Aorta (tissue), 5 donors: ENCODE data around the gene ZFAND4. TPM values are rescaled to one million over a fixed set of nuclear protein-coding genes. Genes with fewer than 3 reads are reported as not detected.
"Not testable (repeated sequence)": the region's sequence is repeated elsewhere in the genome, so short reads cannot be mapped to it uniquely, and the experiment has no call there.

Source experiments
- ATAC-seq: fragments of 200-7000 bp; cut with Tn5 transposase; one replicate; pipeline ENCODE4 v1.9.1; 2022; ENCODE audit warnings: moderate library complexity; ENCODE audit not compliant: low FRiP score
- DNase-seq, 2 donors: peaks; one replicate each; pipeline ENCODE4 v3.0.0-alpha.2; 2020
- H3K27ac ChIP-seq, 2 donors: one replicate each; pipeline ENCODE4 v1.5.1; 2013; ENCODE audit warnings: low read length in 2 of 2, mild to moderate bottlenecking in 2 of 2, moderate library complexity in 2 of 2, control low read depth in 1 of 2, inconsistent platforms in 1 of 2, low read depth in 1 of 2
- H3K27me3 ChIP-seq, 2 donors: one replicate each; pipeline ENCODE4 v1.6.1; 2013; ENCODE audit warnings: control low read depth in 1 of 2, low read length in 1 of 2, mild to moderate bottlenecking in 1 of 2, moderate library complexity in 1 of 2; ENCODE audit not compliant: insufficient read depth in 2 of 2, control insufficient read depth in 1 of 2
- H3K36me3 ChIP-seq, 2 donors: one replicate each; pipeline ENCODE4 v1.6.1; 2013; ENCODE audit warnings: control low read depth in 1 of 2, low read length in 1 of 2, mild to moderate bottlenecking in 1 of 2; ENCODE audit not compliant: insufficient read depth in 2 of 2, control insufficient read depth in 1 of 2
- H3K4me1 ChIP-seq, 2 donors: one replicate each; pipeline ENCODE4 v1.6.1; 2013; ENCODE audit warnings: low read length in 2 of 2, control low read depth in 1 of 2, mild to moderate bottlenecking in 1 of 2, moderate library complexity in 1 of 2; ENCODE audit not compliant: insufficient read depth in 2 of 2, control insufficient read depth in 1 of 2
- H3K4me3 ChIP-seq, 2 donors: one replicate each; pipeline ENCODE4 v1.5.1; 2013; ENCODE audit warnings: low read length in 2 of 2, control low read depth in 1 of 2, mild to moderate bottlenecking in 1 of 2
- H3K9me3 ChIP-seq: one replicate; pipeline ENCODE4 v1.6.1; 2013; ENCODE audit warnings: mild to moderate bottlenecking, low read length; ENCODE audit not compliant: control insufficient read depth
- WGBS, 2 donors: extraction: QIAGEN DNeasy Blood & Tissue Kit; methylation state at CpG; one replicate each; pipeline ENCODE4 v1.1.7; 2013; 5-methylcytosine and 5-hydroxymethylcytosine counted together
- intact Hi-C, 2 donors: fragments of 100-400 bp; cut with DNase I; formaldehyde crosslinking; loops; one replicate each; pipeline versions ENCODE4 v1.14.2 to v1.15.0; 2022
- polyA plus RNA-seq, 2 donors: library from polyadenylated mRNA; stranded (reverse); fragments of 200-250 nt; gene quantifications; one replicate each; pipeline ENCODE4 v1.2.3, GENCODE V29; 2013
- total RNA-seq, 2 donors: library from RNA; stranded (reverse); fragmentation: NEBNext Ultra II Directional; extraction: Animal tissue kit (Norgen Biotek cat#: 25700); gene quantifications; one replicate each; pipeline ENCODE4 v1.2.1, GENCODE V29; 2021
- donor health status: healthy with polysubstance abuse.
- donor health status: Bipolar disorder and iron deficiency.
- donor health status: DM: no; HTN: no; CAD: no.
- donor health status: DM: no; HTN: no; CAD: no.
- donor health status: DM: yes; HTN: yes; CAD: no.

ZFAND4 gene
- total and polyA plus RNA-seq, 4 donors: 4.2 to 16.8 (median 10.2) TPM

DNA sequence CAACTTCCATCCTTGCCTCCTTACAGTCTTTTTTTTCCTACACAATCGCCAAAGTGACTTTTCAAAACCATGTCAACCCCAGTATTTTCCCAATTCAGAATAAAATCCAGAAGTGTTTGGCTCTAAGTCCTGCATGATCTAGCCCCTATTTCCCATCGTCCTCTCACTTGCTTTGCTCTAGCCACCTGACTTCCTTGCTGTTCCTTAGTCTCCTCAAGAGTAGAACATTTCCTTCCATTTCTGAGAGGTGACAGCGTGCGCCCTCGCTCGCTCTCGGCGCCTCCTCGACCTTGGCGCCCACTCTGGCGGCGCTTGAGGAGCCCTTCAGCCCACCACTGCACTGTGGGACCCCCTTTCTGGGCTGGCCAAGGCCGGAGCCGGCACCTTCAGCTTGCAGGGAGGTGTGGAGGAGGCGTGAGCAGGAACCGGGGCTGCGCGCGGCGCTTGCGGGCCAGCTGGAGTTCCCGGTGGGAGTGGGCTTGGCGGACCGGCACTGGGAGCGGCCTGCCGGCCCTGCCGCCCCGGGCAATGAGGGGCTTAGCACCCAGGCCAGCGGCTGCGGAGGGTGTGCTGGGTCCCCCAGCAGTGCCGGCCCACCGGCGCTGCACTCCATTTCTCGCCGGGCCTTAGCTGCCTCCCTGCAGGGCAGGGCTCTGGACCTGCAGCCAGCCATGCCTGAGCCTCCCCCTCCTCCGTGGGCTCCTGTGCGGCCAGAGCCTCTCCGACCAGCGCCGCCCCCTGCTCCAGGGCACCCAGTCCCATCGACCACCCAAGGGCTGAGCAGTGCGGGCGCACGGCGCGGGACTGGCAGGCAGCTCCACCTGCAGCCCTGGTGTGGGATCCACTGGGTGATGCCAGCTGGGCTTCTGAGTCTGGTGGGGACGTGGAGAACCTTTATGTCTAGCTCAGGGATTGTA, 72.0 kb downstream of the ZFAND4 start:
- H3K27me3 ChIP-seq, intact Hi-C loops, H3K4me3 ChIP-seq, ATAC-seq, H3K9me3 ChIP-seq, DNase-seq, H3K36me3 ChIP-seq, H3K4me1 ChIP-seq, H3K27ac ChIP-seq: not testable (repeated sequence)
- WGBS, 2 donors: 23% methylated on average over 41 to 47 of the region's 47 CpGs

DNA sequence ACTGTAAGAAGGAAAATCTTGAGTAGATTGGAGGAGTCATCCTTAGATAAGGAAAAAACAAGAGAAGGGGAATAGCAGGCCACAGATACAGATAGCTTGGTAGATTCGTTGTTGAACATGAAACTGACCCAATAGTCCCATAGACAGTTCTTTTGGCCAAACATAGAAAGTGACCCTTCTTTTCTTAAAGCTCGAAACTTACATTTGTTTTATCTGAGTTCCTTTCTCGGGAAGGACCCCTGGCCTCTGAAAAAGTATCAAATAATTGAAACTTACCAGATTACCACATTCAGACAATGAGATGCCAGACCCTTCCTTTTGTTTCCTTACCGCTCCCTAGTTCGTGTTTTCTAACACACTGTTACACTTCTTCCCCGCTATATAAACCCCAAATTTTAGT, 72.9 kb downstream of the ZFAND4 start:
- 91 to 93% methylated on average over 6 of the region's 6 CpGs for WGBS, 2 donors
- H3K9me3 ChIP-seq: no peaks in the 10 kb centered on the region
- no peak overlapping the region for H3K4me3 ChIP-seq
- no peaks in the 10 kb centered on the region for H3K4me1 ChIP-seq
- H3K27me3 ChIP-seq: no peaks in the 10 kb centered on the region
- DNase-seq: no peak
- intact Hi-C loops: no loop called here
- no peaks in the 10 kb centered on the region for H3K36me3 ChIP-seq
- H3K27ac ChIP-seq: no peak overlapping the region
- ATAC-seq: no peak

GRCh38 chr10:45599021-45599603, 73.5 kb downstream of the ZFAND4 start:
- intact Hi-C loops: no loop called here
- Histone ChIP-seq H3K27ac (no peak overlapping the region), H3K4me3 (no peak overlapping the region), H3K27me3 (no peaks in the 10 kb centered on the region), H3K36me3 (no peaks in the 10 kb centered on the region), H3K4me1 (no peaks in the 10 kb centered on the region), H3K9me3 (no peaks in the 10 kb centered on the region)
- 88 to 92% methylated on average over 7 of the region's 7 CpGs for WGBS, 2 donors
- ATAC-seq (no peak), DNase-seq (no peak)

DNA sequence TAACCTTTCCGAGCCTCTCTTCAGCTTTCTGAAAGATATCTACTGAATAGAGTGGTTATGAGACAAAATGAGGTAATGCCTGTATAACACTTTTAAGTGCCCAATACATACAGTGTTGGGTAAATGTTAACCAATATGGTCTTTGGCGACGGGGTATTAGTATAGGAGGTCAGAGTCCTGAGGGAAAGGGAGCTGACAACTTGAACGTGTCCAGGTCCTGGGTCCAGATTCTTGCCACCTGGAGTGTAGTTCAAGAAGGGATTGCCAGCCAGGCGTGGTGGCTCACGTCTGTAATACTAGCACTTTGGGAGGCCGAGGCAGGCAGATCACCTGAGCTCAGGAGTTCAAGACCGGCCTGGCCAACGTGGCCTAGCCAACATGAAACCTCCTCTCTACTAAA, 76.0 kb downstream of the ZFAND4 start:
- Histone ChIP-seq H3K27me3 (no peaks in the 10 kb centered on the region), H3K9me3 (no peaks in the 10 kb centered on the region), H3K4me3 (no peak overlapping the region), H3K27ac (no peak overlapping the region), H3K36me3 (no peaks in the 10 kb centered on the region), H3K4me1 (no peaks in the 10 kb centered on the region)
- 85 to 86% methylated on average over 9 of the region's 9 CpGs for whole genome bisulfite sequencing, 2 donors
- ATAC-seq (no peak), DNase-seq (no peak)
- intact Hi-C loops: no loop called here

GRCh38 chr10:45594276-45595157, 78.1 kb downstream of the ZFAND4 start:
- ATAC-seq: peak; percentile 99
- DNase-seq: peak; percentile 95 to 97
- Histone ChIP-seq H3K27ac (no peak overlapping the region), H3K36me3 (no peaks in the 10 kb centered on the region), H3K4me1 (no peaks in the 10 kb centered on the region), H3K4me3 (peak overlapping the region; percentile 78 to 86), H3K27me3 (no peaks in the 10 kb centered on the region), H3K9me3 (no peaks in the 10 kb centered on the region)
- 0% methylated on average over 70 to 88 of the region's 88 CpGs for WGBS, 2 donors
- intact Hi-C loops: no loop called here

DNA sequence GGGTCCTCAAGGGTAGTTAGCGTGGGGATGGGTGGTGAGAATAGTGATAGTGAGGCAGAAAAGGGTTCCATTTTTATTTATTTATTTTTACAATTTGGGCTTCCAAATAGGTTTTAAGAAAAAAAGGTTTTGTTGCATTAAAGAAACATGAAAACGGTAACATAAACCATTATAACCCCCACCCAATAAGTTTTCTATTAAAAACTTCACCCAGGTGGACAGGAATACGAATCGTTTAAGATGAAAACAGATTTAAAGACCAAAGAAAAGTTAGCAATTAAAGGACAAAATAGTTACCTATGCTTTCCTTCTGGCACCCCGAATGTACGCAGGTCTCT, 78.7 kb downstream of the ZFAND4 start:
- H3K4me3 ChIP-seq: peak overlapping the region; percentile 78 to 86
- no peak overlapping the region for H3K27ac ChIP-seq
- ATAC-seq (no peak), DNase-seq (no peak)
- H3K4me1 ChIP-seq: peaks cover 0 to 3% of the 10 kb centered on the region in 2 donors
- no peaks in the 10 kb centered on the region for H3K9me3 ChIP-seq
- H3K27me3 ChIP-seq: no peaks in the 10 kb centered on the region
- H3K36me3 ChIP-seq: no peaks in the 10 kb centered on the region
- intact Hi-C loops: no loop called here
- 9 to 10% methylated on average over 6 of the region's 6 CpGs for WGBS, 2 donors

DNA sequence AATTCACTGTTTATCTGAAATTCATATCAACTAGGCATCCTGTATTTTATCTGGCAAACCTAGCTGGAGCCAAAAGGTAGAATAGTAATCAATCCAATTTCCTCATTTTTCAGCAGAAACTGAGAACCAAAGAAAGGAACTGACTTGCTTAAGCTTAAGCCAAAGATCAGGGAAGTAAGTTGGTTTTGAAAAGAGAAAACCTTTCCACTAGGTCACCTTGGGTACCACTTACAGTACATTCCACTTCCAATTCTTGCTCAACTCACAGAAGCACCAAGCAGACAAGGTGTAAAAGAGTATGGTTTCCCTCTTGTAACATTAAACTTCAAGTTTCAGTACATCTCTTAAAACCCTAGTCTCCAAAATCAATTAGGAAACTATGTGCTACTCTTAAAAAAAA, 79.6 kb downstream of the ZFAND4 start:
- no peak for DNase-seq
- Histone ChIP-seq H3K4me3 (no peak overlapping the region), H3K27ac (no peak overlapping the region), H3K9me3 (no peaks in the 10 kb centered on the region), H3K4me1 (peaks cover 0 to 3% of the 10 kb centered on the region in 2 donors), H3K27me3 (no peaks in the 10 kb centered on the region), H3K36me3 (no peaks in the 10 kb centered on the region)
- no peak for ATAC-seq
- intact Hi-C loops: no loop called here

GRCh38 chr10:45592432-45592831, 80.1 kb downstream of the ZFAND4 start:
- Histone ChIP-seq H3K27ac (no peak overlapping the region), H3K27me3 (no peaks in the 10 kb centered on the region), H3K36me3 (no peaks in the 10 kb centered on the region), H3K4me1 (peaks cover 0 to 3% of the 10 kb centered on the region in 2 donors), H3K4me3 (no peak overlapping the region), H3K9me3 (no peaks in the 10 kb centered on the region)
- intact Hi-C loops: no loop called here
- WGBS, 2 donors: 12 to 17% methylated on average over 4 of the region's 4 CpGs
- DNase-seq: no peak
- ATAC-seq: no peak
